RKO (cell line): ENCODE results near the gene LRRIQ1.

Experiments used
- DNase-seq: peaks from one replicate; pipeline ENCODE4 v3.0.0-alpha.2; 2016; ENCODE audit warnings: low spot score

The LRRIQ1 gene

DNA sequence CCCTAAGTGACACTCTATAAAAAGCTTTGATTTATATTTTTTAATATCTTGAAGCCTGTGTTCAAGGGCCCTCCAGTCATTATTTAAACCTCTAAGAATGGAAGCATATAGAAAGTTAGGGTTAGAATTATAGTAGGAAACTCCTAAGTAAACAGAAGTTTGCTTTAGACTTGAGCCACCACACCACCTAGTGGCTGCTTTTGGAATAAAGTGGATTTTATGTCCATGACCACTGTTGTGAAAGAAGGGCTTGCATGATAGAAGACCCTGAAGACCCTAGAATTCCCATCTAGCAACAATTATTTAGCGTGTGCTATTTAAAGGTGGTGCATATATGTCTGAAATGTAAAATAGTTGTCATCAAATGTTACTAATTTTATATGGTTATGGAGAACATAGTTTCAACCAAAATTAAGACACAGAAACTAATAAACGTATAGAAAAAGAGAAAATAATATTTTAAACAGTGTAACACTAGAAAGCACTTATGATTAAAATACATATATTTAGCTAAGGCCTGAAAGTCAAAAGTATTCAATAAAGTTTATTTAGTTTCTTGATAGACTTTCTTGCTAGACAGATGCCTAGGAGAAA is 21.3 kb downstream of the LRRIQ1 start:
- peak; percentile 61 for DNase-seq

DNA sequence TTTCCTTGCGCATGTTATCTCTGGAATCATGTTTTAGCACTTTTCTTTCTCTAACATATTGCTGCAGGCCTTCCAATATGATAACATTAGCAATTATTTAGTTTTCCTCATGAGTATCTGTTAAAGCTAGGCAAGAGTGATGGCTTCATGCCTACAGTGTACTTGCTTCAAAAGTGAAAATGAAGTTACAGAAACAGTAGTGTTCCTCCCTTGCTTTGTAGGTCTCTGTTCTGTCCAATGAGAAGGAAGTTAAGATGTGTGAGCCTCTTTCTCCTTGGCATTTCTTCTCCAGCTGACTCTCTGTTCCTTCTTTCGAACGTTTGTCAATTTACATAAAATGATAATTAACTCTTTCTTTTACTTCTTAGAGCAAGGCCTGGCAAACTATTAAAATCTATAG is 22.2 kb downstream of the LRRIQ1 start:
- no peak for DNase-seq

DNA sequence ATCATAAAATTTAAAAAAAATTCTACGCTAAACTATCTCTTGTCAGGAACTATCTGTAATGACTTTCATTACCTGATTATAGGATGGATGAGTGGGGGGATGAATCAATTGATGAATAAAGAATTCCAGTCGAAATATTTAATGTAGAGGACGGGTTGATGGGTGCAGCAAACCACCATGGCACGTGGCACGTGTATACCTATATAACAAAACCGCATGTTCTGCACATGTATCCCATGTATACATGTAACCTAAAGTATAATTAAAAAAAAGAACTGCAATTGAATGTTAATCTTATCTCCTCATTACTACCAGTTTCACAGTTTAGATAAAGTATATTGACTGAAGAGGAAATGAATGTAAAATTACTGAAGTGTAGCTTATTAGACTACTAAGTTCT is 23.4 kb downstream of the LRRIQ1 start:
- DNase-seq = no peak

DNA sequence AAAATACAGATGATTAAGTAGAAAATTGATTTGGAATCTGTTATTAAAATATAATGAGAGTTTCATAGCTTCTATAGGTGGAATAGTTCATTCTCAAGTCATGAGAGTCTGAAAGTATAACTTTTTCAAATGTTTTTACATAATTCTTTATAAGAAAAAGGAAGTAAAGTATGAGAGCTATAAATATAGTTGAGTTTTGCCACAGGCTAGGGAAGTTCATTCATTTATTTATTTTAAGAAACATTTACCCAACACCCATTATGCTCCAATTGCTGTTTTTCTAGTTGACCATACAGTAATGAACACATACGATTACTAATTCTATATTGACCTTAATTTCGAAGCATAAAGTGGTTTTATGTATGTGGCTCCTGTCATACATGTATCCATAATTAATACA is 24.8 kb downstream of the LRRIQ1 start:
- DNase-seq = no peak

DNA sequence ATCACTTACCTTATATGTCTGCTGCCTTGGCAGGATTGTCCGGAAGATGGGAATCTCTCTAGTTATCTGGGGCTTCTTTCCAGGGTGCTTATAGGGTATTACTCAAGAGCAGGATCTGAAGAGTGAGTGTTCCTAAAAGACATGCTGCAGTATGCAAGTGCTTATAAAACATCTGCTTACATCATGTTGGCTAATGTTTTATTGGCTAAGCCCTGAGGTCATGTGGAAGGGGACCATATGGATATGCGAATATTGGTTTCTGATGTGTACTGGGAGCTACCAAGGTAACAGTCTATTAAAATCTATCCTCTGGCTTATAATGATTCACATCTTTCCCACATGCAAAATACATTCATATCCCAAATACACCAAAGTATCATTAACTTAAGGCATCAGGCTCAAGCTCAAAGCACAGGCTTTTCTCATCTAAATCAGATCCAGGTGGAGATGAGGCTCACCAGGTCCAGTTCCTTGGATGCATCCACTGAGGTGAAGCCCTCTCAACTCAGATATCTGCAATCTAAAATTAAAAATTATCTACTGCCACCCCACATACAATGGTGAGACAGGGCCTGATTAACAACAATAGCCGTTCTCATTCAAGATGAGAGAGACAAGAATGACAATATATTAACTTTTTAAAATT is 29.8 kb downstream of the LRRIQ1 start:
- no peak for DNase-seq

DNA sequence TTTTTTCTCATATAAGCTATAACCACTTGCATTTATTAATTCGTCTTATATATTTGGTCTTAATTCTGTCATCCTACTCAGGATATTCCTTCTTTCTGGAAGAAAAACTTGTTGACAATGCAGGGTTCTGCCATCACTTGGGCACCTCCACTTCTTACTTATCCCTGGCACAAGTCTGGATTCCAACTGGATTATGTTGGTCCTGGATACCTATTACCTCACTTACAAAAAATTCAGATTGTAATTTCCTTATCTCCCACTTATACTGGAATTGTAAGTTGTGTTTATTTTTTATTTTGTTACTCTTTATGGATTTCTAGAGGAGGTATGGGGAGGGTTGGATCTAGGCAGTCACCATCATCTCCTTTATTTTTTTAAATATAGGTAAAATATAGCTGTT is 36.7 kb downstream of the LRRIQ1 start:
- no peak for DNase-seq

DNA sequence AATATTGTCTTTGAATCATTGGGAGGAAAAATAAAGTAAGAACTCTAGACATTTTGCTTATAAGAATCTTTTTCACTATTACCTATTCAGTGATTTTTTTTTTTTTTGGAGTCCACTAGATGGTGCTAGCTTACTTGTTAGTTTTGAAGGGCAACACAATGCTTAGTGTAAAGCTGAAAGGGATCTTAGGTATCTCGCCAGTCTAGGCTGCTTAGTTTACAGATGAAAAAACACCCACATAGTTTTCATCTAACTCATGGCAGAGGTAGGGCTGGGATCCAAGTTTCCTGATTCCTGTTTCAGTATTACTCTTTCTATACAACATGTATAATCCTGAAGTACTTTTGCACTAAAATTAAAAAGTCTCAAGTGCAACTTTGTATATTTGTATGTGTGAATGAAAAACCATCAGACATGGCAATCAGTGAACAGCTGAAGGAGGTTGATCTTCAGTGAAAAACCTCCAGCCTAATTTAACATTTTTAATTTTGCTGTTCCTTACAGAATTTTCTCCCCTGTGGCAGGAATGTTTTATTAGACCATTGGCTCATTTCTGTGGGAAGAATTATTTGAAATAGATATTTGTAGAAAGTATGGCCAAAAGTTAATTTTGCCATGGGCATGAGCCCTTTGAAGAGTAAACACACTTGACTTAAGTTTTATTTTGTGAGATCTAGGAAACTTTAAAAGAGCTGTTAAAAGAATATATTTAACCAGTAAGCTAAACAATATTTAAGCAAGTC is 40.7 kb downstream of the LRRIQ1 start:
- peak; percentile 91 for DNase-seq

DNA sequence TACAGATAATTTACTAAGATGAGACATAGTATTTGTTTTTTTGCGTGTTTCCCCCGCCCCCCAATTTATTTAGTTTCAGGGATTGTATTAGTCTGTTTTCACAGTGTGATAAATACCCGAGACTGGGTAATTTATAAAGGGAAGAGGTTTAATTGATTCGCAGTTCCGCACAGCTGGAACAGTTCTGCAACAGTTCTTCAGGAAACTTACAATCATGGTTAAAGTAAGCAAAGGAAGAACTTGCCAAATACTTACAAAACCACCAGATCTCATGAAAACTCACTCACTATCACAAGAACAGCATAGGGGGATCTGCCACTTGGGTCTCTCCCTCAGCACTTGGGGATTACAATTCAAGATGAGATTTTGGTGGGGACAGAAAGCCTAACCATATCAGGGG is 48.9 kb downstream of the LRRIQ1 start:
- no peak for DNase-seq

DNA sequence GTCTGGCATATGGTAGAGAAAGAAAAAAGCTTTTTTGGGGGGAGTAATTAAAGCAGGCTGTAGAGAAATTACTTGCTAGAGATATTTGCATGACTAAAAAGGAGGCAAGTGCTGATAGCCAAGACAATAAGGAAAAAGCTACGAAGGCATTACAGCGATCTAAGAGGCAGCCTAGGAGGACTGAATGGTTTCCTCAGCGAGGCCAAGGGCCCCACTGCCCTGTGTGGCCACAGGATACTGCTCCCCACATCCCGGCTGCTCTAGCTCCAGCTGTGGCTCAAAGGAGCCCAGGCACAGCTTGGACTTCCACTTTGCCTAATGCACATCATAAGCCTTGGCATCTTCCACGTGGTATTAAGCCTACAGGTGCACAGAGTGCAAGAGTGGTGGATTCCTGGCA is 53.6 kb downstream of the LRRIQ1 start:
- no peak for DNase-seq

DNA sequence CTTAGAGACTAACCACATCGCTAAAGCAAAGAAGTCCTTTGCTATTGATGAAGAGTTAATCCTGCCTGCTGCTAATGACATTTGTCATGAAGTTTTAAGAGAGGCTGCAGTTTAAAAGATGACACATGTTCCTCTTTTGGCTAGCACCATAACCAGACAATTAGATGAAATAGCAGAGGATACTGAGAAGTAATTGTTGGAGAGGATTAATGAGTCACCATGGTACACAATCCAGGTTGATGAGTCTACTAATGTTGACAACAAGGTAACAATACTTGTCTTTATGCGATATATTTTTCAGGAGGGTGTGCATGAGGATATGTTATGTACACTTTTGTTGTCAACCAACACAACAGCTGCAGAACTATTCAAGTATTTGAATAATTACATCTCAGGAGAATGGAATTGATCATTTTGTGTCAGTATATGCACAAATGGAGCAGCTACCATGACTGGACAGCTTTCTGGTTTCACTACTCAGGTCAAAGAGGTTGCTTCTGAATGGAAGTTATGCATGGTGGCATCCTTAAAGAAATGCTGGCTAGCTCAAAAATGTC is 56.7 kb downstream of the LRRIQ1 start:
- no peak for DNase-seq

DNA sequence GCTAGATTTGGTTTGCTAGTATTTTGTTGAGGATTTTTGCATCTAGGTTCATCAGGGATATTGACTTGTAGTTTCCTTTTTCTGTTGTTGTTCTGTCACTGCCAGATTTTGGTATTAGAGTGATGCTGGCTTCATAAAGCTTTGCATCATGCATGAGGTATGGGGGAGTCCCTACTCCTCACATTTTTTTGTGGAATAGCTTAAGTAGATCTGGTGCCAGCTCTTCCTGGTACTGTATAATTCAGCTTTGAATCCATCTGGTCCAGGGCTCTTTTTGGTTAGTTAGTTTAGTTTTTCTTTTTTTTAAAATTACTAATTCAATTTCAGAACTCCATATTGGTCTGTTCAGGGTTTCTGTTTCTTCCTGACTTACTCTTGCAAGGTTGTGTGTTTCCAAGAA is 59.4 kb downstream of the LRRIQ1 start:
- no peak for DNase-seq

DNA sequence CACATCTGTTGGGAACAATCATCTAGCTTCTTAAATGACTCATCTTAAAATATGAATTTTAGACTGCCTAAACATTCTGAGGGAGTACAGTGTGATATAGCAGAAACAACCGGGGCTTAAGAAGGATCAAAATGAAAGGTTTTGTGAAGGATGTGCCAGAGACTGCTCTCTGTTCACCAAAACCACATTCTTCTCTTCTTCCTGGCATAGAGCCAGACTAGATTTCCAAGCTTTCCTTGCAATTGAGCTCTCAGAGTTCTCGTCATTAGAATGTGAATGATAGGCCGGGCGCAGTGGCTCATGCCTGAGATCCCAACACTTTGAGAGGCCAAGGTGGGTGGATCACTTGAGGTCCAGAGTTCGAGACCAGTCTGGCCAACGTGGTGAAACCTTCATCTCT is 94.5 kb downstream of the LRRIQ1 start:
- no peak for DNase-seq

DNA sequence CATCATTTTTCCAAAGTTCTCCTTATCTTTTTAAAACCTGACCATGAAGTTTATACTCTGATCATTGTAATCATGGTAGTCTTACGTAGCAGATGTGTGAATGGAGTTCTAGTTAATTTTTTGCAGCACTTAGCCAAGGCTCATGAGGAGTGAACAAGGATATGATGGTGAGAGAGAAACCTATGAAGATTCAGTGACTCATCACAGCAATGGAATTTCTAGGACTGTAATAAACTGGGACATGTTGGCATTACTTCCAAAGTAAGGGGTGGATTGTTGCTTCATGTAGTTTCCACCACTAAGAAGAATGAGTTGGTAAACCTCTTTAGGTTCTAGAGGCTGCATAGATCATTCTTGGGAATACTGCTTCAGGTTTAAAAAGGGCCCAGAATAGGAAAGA is 102.7 kb downstream of the LRRIQ1 start:
- DNase-seq = no peak

DNA sequence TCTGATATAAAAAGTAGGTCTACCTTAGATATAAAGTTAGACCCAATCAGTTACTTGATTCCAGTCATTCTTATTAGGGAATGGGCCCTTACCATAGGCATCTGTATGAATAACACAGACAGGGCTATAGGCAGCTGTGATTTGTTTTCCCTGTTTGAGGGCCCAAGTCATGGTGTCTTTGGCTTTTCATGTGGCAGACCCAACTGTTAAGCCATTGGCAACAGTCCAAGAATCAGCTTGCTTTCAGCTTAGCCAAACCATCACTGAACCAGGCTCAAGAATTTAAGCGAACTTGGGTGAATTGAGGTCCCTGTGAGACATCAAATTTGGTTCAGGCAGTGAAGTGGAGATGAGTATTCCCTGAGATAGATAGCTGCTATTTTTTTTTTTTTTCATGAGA is 111.2 kb downstream of the LRRIQ1 start:
- DNase-seq = no peak

DNA sequence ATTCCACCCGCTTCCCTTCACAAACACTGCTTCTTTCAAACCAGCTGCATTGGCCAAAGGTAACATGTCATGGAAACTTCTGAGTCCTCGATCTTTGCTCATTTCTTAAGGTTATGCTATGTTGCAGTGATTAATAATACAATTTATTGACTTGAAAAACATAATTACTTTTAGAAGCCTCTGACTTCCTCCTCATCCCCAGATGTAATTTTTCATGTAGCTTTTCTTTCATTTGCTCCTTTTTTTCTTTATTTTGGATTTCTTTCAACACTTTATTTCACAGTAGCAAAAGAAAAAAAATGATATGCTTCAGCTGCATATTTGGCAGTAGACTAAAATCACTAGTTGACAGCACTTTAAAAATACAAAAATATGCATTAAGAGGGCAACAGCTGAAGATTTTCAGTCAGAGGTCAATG is 116.2 kb downstream of the LRRIQ1 start:
- no peak for DNase-seq

DNA sequence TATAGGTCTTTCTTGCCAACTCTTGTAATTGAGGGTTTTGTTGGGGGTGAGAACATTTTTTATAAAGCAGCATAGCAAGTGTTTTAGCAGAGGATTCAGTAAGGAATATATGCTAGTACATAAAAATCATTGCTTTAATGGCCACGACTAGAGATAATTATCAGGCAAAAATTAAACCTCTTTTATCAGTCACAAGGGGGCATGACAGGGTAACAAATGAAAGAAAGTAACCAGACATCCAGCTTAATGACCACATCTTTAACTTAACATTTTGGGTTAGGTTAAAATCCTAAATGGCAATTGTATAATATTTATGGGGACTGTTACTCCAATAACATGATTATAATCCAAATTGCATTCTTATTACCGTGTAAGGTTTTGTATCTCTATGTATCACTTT is 119.6 kb downstream of the LRRIQ1 start:
- DNase-seq = peak; percentile 61

DNA sequence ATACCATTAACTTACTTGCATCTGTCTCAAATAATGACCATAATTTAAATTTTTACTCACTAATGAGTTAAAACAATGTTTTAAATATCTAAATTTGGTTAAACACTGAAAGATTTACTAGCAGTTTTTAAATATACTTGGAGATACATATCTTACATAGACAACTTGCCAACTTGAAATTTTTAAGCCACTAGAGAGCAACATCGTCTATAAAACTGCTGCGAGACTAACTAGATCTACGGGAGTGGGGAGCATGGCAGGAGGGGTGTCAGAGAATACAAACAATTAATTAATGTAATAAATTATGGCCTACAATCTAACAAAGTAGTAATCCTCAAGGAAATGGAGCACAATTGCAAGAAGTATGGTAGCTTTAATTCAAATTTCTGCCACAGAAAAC is 120.4 kb downstream of the LRRIQ1 start:
- no peak for DNase-seq

DNA sequence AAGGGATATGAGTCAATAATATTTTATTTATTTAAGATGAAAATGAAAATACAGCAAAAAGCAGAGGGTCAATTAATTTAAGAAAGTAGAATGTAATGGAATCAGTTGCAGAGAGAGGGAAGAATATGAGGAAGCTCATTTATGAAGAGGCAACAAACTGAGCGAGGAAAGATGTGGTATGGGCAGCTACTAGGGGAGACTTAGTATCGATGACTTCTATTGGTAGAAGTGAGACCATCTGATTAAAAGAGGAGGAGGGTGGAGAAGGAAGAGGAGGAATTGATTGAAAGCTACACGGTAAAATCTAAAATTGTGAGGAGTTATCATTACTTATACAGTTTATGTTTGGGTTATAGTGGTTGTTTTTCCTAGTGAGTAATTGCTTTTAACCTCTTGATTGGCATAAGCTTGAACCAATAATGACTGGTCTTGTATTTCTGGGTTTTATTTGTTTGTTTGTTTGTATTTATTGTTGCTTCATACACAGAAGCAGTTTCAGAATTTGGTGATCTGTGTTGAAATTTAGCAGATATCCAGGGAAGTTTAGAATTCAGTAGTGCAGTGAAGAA is 121.0 kb downstream of the LRRIQ1 start:
- no peak for DNase-seq

DNA sequence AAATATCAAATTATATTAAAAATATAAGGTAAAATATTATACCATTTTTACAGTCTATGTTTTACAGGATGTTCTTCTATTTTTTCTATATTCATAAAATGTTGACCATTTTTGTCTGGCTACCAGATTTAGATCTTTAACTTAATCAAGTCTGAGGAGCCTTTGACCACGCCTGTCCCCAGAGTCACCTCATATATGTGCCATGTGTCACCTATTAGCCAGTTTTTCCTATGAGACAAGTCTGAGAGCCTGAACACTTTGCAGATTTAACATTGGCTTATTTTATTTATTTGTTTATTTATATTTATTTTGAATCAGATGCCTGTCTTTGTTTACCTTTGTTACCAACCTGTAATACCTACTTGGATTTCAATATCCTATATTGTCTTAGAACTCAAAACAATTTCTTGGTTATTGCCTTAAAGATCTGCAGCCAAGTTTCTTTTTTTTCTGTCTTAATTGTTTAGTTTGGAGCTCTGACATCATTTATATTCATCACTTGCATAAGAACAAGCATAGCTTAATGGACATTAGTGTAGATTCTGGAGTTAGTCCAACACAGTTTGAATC is 127.7 kb downstream of the LRRIQ1 start:
- DNase-seq = no peak

DNA sequence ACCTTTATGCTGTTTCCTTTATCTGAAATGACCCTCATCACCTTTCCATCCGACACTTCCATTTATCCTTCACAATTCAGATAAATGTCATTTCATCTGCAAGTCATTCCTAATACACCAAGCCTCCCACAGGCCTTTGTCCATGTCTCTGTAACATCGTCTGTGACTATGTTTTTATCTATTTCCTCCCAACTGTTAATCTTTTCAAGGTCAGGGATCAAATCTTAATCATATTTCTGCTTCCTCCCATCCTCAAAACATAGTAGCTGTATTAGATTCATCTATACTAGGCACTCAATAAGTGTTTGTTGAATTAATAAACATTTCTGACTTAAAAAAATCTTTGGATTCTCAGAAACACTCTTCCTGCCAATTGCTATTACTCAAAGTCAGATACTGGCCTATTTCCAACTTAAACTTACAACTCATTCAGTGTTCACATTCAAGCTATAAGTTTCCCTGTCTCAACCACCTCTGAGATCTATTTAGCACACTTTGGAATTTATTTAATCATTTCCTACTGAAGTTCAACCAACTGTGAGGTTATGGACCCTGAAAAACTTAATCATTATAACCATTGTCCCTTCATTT is 143.6 kb downstream of the LRRIQ1 start:
- peak; percentile 15 for DNase-seq

DNA sequence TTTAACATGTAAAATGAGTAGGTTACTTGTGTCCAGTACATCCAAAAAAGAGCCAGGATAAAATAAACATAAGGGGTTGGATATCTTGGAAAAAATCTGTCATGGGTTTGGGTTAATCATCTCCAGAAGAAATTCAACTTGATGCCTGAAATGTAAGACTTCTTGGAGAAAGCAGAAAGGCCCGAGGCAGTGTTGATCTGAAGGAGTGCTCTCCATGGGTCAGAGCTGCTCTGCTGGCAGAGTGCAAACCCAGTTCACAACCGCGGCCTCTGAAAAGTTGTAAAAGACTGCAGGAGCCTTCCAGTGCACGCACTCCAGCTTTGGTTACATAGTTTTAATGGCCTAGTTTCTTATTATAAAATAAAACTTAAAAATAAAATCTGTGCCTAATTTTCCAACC is 146.5 kb downstream of the LRRIQ1 start:
- DNase-seq = no peak

DNA sequence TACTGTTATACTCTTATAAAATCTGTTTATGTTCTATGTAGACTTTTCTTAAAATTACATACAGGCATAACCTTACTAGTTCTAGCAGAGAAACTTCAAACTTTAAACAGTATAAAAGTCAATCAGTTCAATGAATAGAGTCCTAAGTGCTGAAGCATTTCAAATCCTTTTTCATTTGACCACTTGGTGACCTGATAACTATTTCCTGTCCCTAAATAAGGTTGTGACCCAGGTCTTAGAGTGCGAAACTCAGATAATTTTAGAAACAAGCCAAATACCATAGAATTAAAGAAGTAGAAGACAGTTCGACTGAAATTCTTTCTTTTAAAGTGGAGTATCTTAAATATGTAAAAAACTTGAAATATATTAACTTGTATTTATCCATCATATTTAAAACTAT is 147.7 kb downstream of the LRRIQ1 start:
- DNase-seq = no peak
